GM19035 (cell line): ENCODE results near the gene MAZ.

Source experiments
- ATAC-seq: cut with Tn5 transposase; IDR thresholded peaks from one replicate; pipeline ENCODE4 v1.9.1; 2021; ENCODE audit not compliant: unreplicated experiment

The MAZ gene

GRCh38 chr16:29809031-29809747, 2.9 kb downstream of the MAZ start:
- no peak for ATAC-seq

- ATAC-seq, result no peak
Measured at GRCh38 chr16:29809850-29810698, 3.7 kb downstream of the MAZ start.

- ATAC-seq, result no peak
Measured at GRCh38 chr16:29810699-29811169, 4.4 kb downstream of the MAZ start.

- peak; percentile 32 for ATAC-seq
Measured at GRCh38 chr16:29811170-29811895, 5.0 kb downstream of the MAZ start.

GRCh38 chr16:29811896-29812665, 5.8 kb downstream of the MAZ start, which contains the start of gene PRRT2:
TSS of gene PRRT2 (plus strand) at chr16:29812193. CDS start at chr16:29813055, 862 bp downstream.
- ATAC-seq, result no peak

- no peak for ATAC-seq
Measured at GRCh38 chr16:29812754-29813643, 6.7 kb downstream of the MAZ start.

- no peak for ATAC-seq
Measured at GRCh38 chr16:29813644-29814562, 7.6 kb downstream of the MAZ start.

- no peak for ATAC-seq
Measured at GRCh38 chr16:29814592-29814991, 8.3 kb downstream of the MAZ start.

GRCh38 chr16:29815032-29815721, 8.8 kb downstream of the MAZ start:
- no peak for ATAC-seq

- ATAC-seq, result peak; percentile 57
Measured at GRCh38 chr16:29815793-29816693, 9.7 kb downstream of the MAZ start, which contains the start of gene PAGR1. TSS of gene PAGR1 (plus strand) at chr16:29816152. CDS start at chr16:29816526, 374 bp downstream.

- peak; percentile 10 for ATAC-seq
Measured at GRCh38 chr16:29816694-29817441, 10.5 kb downstream of the MAZ start.

GRCh38 chr16:29818082-29818481, 11.8 kb downstream of the MAZ start:
- ATAC-seq, result no peak

- ATAC-seq, result no peak
Measured at GRCh38 chr16:29819506-29819905, 13.2 kb downstream of the MAZ start.

GRCh38 chr16:29820271-29820701, 14.0 kb downstream of the MAZ start, which contains the start of gene MVP:
TSS of gene MVP (plus strand) at chr16:29820462. CDS start at chr16:29830550, 10,088 bp downstream.
- no peak for ATAC-seq

- peak; percentile 45 for ATAC-seq
Measured at GRCh38 chr16:29820730-29821642, 14.7 kb downstream of the MAZ start.
